Neuronal stem cell (in vitro differentiated cells): Measurements from ENCODE around the gene NWD2.

Source experiments
- DNase-seq: peaks from one replicate; pipeline ENCODE4 v3.0.0-alpha.2; 2013; ENCODE audit warnings: low spot score
- H2AFZ ChIP-seq: one replicate; pipeline ENCODE4 v1.6.1; 2013; ENCODE audit warnings: mild to moderate bottlenecking, low read length, inconsistent platforms
- H2AK5ac ChIP-seq: 2 replicates; pipeline ENCODE4 v1.6.1; 2013; ENCODE audit warnings: low read depth, mild to moderate bottlenecking, inconsistent platforms, low read length, moderate library complexity, mixed read lengths
- H2BK120ac ChIP-seq: 2 replicates; pipeline ENCODE4 v1.6.1; 2013; ENCODE audit warnings: low read depth, mild to moderate bottlenecking, inconsistent platforms, low read length, moderate library complexity, mixed read lengths
- H2BK12ac ChIP-seq: one replicate; pipeline ENCODE4 v1.6.1; 2013; ENCODE audit warnings: low read length, inconsistent platforms
- H2BK15ac ChIP-seq: 2 replicates; pipeline ENCODE4 v1.6.1; 2013; ENCODE audit warnings: mild to moderate bottlenecking, low read length, inconsistent platforms, mixed read lengths
- H2BK5ac ChIP-seq: one replicate; pipeline ENCODE4 v1.6.1; 2013; ENCODE audit warnings: inconsistent platforms, mild to moderate bottlenecking, low read length, moderate library complexity
- H3K14ac ChIP-seq: one replicate; pipeline ENCODE4 v1.6.1; 2013; ENCODE audit warnings: low read length, inconsistent platforms
- H3K18ac ChIP-seq: 2 replicates; pipeline ENCODE4 v1.6.1; 2013; ENCODE audit warnings: low read length, inconsistent platforms
- H3K23ac ChIP-seq: 2 replicates; pipeline ENCODE4 v1.6.1; 2013; ENCODE audit warnings: low read depth, mild to moderate bottlenecking, mixed read lengths, low read length, inconsistent platforms; ENCODE audit not compliant: poor library complexity
- H3K27ac ChIP-seq: replicated peaks from 3 replicates; pipeline ENCODE4 v1.5.1; 2013; ENCODE audit warnings: low read length, inconsistent platforms
- H3K27me3 ChIP-seq, 3 experiments: 2 replicates each; pipeline ENCODE4 v1.6.1; 2013; ENCODE audit warnings: low read length in 3 of 3, mild to moderate bottlenecking in 2 of 3, inconsistent platforms in 1 of 3, low read depth in 1 of 3, mixed read lengths in 1 of 3, moderate library complexity in 1 of 3; ENCODE audit not compliant: control insufficient read depth in 3 of 3, insufficient read depth in 3 of 3
- H3K36me3 ChIP-seq, 2 donors: replicated peaks in 1 of 2; 2 replicates each; pipeline ENCODE4 v1.6.1; 2013; ENCODE audit warnings: low read length in 2 of 2; ENCODE audit not compliant: control insufficient read depth in 2 of 2, insufficient read depth in 2 of 2
- H3K4ac ChIP-seq: 2 replicates; pipeline ENCODE4 v1.6.1; 2013; ENCODE audit warnings: inconsistent platforms, mild to moderate bottlenecking, low read length, moderate library complexity
- H3K4me1 ChIP-seq, 2 donors: 1 replicate in 1 of 2; 2 replicates in 1 of 2; pipeline ENCODE4 v1.6.1; 2013; ENCODE audit warnings: low read length in 2 of 2, low read depth in 1 of 2; ENCODE audit not compliant: control insufficient read depth in 2 of 2, insufficient read depth in 1 of 2
- H3K4me2 ChIP-seq: one replicate; pipeline ENCODE4 v1.6.1; 2013; ENCODE audit warnings: mild to moderate bottlenecking, low read length, inconsistent platforms; ENCODE audit not compliant: insufficient read depth, poor library complexity, severe bottlenecking
- H3K4me3 ChIP-seq, 2 donors: 2 replicates each; pipeline ENCODE4 v1.5.1; 2013; ENCODE audit warnings: low read length in 2 of 2, mild to moderate bottlenecking in 2 of 2, inconsistent platforms in 1 of 2, moderate library complexity in 1 of 2
- H3K79me1 ChIP-seq: one replicate; pipeline ENCODE4 v1.6.1; 2013; ENCODE audit warnings: low read depth, mild to moderate bottlenecking, inconsistent platforms, low read length, moderate library complexity
- H3K9ac ChIP-seq: one replicate; pipeline ENCODE4 v1.6.1; 2013; ENCODE audit warnings: mild to moderate bottlenecking, low read depth, low read length, inconsistent platforms; ENCODE audit not compliant: poor library complexity
- H3K9me3 ChIP-seq, 2 donors: replicated peaks in 1 of 2; 2 replicates each; pipeline versions ENCODE3 to v1.6.1; 2013; ENCODE audit warnings: low read length in 2 of 2, mild to moderate bottlenecking in 2 of 2, inconsistent platforms in 1 of 2, low read depth in 1 of 2, mixed read lengths in 1 of 2, moderate library complexity in 1 of 2; ENCODE audit not compliant: control insufficient read depth in 2 of 2, insufficient read depth in 1 of 2
- H4K8ac ChIP-seq: one replicate; pipeline ENCODE4 v1.6.1; 2013; ENCODE audit warnings: low read depth, mild to moderate bottlenecking, inconsistent platforms, low read length, moderate library complexity
- H4K91ac ChIP-seq: one replicate; pipeline ENCODE4 v1.6.1; 2013; ENCODE audit warnings: low read length, low read depth, mild to moderate bottlenecking, inconsistent platforms; ENCODE audit not compliant: poor library complexity
- WGBS, 2 donors: extraction: QIAGEN DNeasy Blood & Tissue Kit; methylation state at CpG; one replicate each; pipeline ENCODE4 v1.1.7; 2013; ENCODE audit warnings: missing lambda C conversion rate in 2 of 2, mixed read lengths in 1 of 2; ENCODE audit not compliant: insufficient read length in 2 of 2, insufficient replicate concordance in 1 of 2; ENCODE audit errors: extremely low coverage in 2 of 2; 5-methylcytosine and 5-hydroxymethylcytosine counted together

NWD2 gene

DNA sequence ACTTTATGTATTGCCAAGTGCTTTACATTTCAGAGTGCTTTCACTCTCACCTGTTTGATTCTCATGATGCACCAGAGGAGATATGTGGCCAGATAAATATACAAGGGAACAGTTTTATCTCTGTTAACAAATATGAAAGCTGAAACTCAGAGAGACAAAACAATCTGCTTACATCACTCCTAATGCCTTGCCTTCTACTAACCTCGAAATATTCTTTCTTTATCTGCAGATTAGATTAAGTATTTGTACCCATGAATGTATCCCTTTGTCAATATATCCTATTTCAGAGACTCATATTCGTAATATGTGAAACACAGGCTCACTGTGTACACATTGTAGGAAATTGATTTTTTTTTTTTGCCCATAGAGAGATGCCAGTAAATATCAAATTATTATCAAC, 178.1 kb downstream of the NWD2 start:
- Histone ChIP-seq H2AFZ (no peak overlapping the region), H2BK120ac (no peak overlapping the region), H3K4me2 (no peak overlapping the region), H2AK5ac (no peak overlapping the region), H3K9me3 (no peaks in the 10 kb centered on the region), H3K27ac (no peak overlapping the region), H2BK12ac (no peak overlapping the region), H4K91ac (no peak overlapping the region), H3K4ac (no peak overlapping the region), H3K4me3 (no peak overlapping the region), H3K79me1 (no peaks in the 10 kb centered on the region), H4K8ac (no peak overlapping the region), H3K9ac (no peak overlapping the region), H3K4me1 (no peaks in the 10 kb centered on the region), H3K18ac (no peak overlapping the region), H2BK5ac (no peak overlapping the region), H3K27me3 (no peaks in the 10 kb centered on the region), H3K36me3 (no peaks in the 10 kb centered on the region), H3K23ac (no peak overlapping the region), H2BK15ac (no peak overlapping the region), H3K14ac (no peak overlapping the region)
- DNase-seq, result no peak
- WGBS, 2 donors, result no CpG with 5 or more reads among the region's 2 CpGs

DNA sequence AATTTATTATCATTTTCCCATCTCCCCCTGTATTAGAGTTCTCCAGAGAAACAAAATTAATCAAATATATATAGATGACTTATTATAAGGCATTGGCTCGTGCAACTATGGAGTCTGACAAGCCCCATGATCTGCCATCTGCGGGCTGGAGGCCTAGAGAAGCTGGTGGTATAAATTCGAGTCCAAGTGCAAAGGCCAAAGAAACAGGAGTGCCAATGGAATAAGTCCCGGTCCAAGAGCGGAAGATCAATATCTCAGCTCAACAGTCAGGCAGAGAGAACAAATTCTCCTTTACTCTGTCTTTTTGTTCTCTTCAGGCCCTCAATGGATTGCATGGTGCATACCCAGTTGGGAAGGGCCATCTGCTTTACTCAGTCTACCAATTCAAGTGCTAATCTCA, 178.8 kb downstream of the NWD2 start:
- no peak for DNase-seq
- H4K8ac ChIP-seq, result no peak overlapping the region
- no peaks in the 10 kb centered on the region for H3K36me3 ChIP-seq
- no peaks in the 10 kb centered on the region for H3K4me1 ChIP-seq
- no peak overlapping the region for H3K27ac ChIP-seq
- H3K27me3 ChIP-seq, result no peaks in the 10 kb centered on the region
- no peak overlapping the region for H3K18ac ChIP-seq
- no peak overlapping the region for H4K91ac ChIP-seq
- no CpG with 5 or more reads among the region's 5 CpGs for WGBS, 2 donors
- no peak overlapping the region for H2BK15ac ChIP-seq
- no peak overlapping the region for H3K14ac ChIP-seq
- no peak overlapping the region for H3K23ac ChIP-seq
- no peak overlapping the region for H2BK12ac ChIP-seq
- H3K9ac ChIP-seq, result no peak overlapping the region
- H2AFZ ChIP-seq, result no peak overlapping the region
- H2AK5ac ChIP-seq, result no peak overlapping the region
- no peaks in the 10 kb centered on the region for H3K79me1 ChIP-seq
- no peaks in the 10 kb centered on the region for H3K9me3 ChIP-seq
- H2BK5ac ChIP-seq, result no peak overlapping the region
- no peak overlapping the region for H3K4me2 ChIP-seq
- H3K4me3 ChIP-seq, result no peak overlapping the region
- H3K4ac ChIP-seq, result no peak overlapping the region
- H2BK120ac ChIP-seq, result no peak overlapping the region

DNA sequence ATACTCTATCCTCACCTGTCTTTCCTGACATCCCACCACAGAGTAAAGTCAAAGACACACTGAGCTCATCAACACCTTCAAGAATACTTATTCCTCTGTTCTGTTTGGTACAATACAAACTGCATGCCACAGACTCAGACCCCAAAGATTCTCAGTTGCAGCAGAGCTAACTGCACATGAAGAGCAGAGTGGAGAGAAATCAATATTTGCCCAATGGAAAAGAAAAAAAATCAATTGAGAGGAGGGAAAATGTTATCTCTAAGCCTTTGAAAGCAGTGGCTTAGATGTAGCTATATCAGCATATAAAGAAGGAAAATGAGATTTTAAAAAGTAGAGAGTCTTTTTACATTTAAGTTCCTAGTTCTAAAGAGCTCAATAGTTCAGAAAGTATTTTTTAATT, 180.2 kb downstream of the NWD2 start:
- Histone ChIP-seq H3K18ac (no peak overlapping the region), H3K14ac (no peak overlapping the region), H2BK12ac (no peak overlapping the region), H4K8ac (no peak overlapping the region), H2AK5ac (no peak overlapping the region), H3K9ac (no peak overlapping the region), H3K79me1 (no peaks in the 10 kb centered on the region), H2AFZ (no peak overlapping the region), H3K23ac (no peak overlapping the region), H3K4me2 (no peak overlapping the region), H3K4ac (no peak overlapping the region), H3K4me1 (no peaks in the 10 kb centered on the region), H2BK120ac (no peak overlapping the region), H3K27me3 (no peaks in the 10 kb centered on the region), H3K27ac (no peak overlapping the region), H3K36me3 (no peaks in the 10 kb centered on the region), H2BK15ac (no peak overlapping the region), H3K9me3 (no peaks in the 10 kb centered on the region), H4K91ac (no peak overlapping the region), H3K4me3 (no peak overlapping the region), H2BK5ac (no peak overlapping the region)
- DNase-seq, result no peak

DNA sequence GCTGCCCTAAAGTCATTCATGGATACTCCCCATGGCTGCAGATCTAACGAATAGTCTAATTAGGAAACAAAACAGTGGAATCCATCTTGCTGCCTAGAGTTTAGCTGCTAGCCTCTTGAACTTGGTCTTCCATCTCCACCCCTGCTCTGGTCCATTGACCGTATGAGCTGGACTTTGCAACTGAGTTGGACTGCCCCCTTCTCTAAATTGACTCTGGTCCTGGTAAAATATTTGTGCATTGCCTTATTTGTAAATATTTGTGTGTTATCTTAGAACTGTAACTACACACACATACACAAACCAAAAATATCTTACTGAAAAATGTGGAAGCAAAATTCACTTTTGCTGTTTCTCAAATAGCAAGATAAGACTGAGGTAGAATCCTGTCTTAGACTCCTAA, 181.3 kb downstream of the NWD2 start:
- H3K27me3 ChIP-seq, result no peaks in the 10 kb centered on the region
- no peak overlapping the region for H2BK15ac ChIP-seq
- no peak overlapping the region for H3K18ac ChIP-seq
- H3K4me1 ChIP-seq, result no peaks in the 10 kb centered on the region
- no peaks in the 10 kb centered on the region for H3K9me3 ChIP-seq
- no peak overlapping the region for H4K8ac ChIP-seq
- H3K27ac ChIP-seq, result no peak overlapping the region
- no peak overlapping the region for H2AFZ ChIP-seq
- no peak overlapping the region for H2BK5ac ChIP-seq
- H3K4me3 ChIP-seq, result no peak overlapping the region
- H2BK12ac ChIP-seq, result no peak overlapping the region
- WGBS, 2 donors, result no CpG with 5 or more reads among the region's 2 CpGs
- no peak overlapping the region for H4K91ac ChIP-seq
- no peaks in the 10 kb centered on the region for H3K79me1 ChIP-seq
- DNase-seq, result no peak
- no peak overlapping the region for H3K23ac ChIP-seq
- no peak overlapping the region for H2BK120ac ChIP-seq
- H3K4me2 ChIP-seq, result no peak overlapping the region
- no peak overlapping the region for H3K9ac ChIP-seq
- no peak overlapping the region for H3K14ac ChIP-seq
- H2AK5ac ChIP-seq, result no peak overlapping the region
- no peaks in the 10 kb centered on the region for H3K36me3 ChIP-seq
- H3K4ac ChIP-seq, result no peak overlapping the region
